ENCODE measurements around the gene TKTL2. TPM values are rescaled to one million over a fixed set of nuclear protein-coding genes. Genes with fewer than 3 reads are reported as not detected.

The TKTL2 gene
- total RNA-seq, result not detected

DNA sequence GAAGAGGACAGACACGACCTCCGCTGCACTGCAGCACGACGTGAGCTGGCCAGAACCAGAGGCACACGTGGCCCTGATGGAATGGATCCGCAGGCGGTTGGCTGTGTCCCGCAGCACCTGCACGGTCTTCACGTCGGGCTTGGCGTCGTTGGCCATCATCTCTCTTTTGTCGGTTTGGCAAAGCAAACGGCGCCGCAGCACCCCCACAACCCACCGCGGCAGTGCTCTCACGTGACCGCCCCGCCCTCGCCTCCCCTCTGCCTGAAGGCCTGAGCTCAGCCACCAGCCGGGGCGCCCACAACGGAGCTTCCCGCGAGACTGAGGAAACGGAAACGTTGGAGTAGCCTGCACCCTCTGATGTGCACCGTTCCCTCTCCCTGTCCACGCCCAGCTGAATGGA is at the start of gene TKTL2:
TSS of gene TKTL2 (minus strand) at position 179 of the 400 bp plus-strand sequence. CDS start at position 159, 20 bp downstream.

DNA sequence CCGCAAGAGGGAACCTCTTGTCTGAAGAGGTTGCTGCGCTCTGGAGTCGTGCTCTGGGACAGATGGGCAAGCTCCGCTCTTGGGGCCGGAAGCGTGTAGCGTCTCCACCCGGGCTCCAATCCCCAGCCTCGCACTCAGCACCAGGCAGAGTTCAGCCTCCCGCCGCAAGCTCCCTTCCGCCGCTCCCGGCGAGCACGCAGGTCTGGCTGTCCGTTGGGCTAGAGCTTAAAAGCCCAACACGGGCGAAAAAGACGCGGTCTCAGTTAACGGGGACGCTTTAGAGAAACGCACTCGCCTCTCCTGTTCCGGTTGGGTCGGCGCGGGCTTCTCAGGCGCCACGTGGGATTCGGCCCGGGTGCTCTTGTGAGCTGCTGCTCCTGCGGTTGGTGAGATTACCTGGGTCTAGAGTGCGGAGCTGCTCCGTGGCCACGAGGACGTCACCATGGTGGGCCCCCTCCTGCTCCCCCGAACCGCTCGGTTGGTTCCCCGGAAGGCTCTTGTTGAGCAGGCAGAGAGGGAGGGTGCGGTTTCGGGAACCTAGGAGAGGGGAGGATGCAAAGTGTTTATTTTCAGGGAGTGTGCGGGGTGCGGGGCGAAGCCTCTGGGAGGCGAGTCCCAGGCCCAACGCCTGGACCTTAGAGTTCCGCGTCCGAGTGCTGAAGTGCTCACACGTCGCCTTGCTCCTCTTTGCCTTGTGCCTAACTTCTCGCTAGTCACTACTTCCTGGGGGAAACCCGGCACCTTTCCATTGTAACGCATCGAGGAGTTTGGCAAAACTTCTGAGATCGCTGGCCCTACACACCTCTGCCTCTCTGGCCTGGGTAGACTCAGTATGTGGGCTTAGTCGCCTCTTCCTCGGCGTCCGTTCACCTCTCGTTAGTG is 21.0 kb upstream of the TKTL2 start, which contains the start of gene TMA16:
TSS of gene TMA16 (plus strand) at position 331 of the 882 bp plus-strand sequence. CDS start at position 443, 112 bp downstream.

Other genes starting within 250 kb of the TKTL2 start
- gene NPY1R, start 141.2 kb downstream of the TKTL2 start, total RNA-seq, result 26.4 TPM
- 1.6 TPM for gene NPY5R, start 129.9 kb downstream of the TKTL2 start, total RNA-seq
- gene TMA16, start 20.9 kb upstream of the TKTL2 start, total RNA-seq, result 20.9 TPM

Data from metanephros (tissue), 1 donor.